ENCODE results near the gene PGP.

The PGP gene

GRCh38 chr16:2179576-2179975, 35.1 kb downstream of the PGP start:
- no peak for DNase-seq

- DNase-seq, result no peak
Observed at GRCh38 chr16:2179107-2179501, 35.5 kb downstream of the PGP start.

GRCh38 chr16:2178321-2179106, 36.1 kb downstream of the PGP start:
- no peak for DNase-seq

GRCh38 chr16:2177561-2177960, 37.1 kb downstream of the PGP start:
- no peak for DNase-seq

GRCh38 chr16:2177101-2177500, 37.5 kb downstream of the PGP start:
- DNase-seq, result no peak

GRCh38 chr16:2176047-2176446, 38.6 kb downstream of the PGP start:
- no peak for DNase-seq

GRCh38 chr16:2175454-2175853, 39.2 kb downstream of the PGP start:
- no peak for DNase-seq

- DNase-seq, result no peak
Observed at GRCh38 chr16:2174396-2175131, 40.1 kb downstream of the PGP start.

- DNase-seq, result no peak
Observed at GRCh38 chr16:2173916-2174315, 40.7 kb downstream of the PGP start.

GRCh38 chr16:2173366-2173765, 41.3 kb downstream of the PGP start:
- DNase-seq, result no peak

GRCh38 chr16:2172688-2173335, 41.8 kb downstream of the PGP start:
- no peak for DNase-seq

- DNase-seq, result no peak
Observed at GRCh38 chr16:2171601-2172178, 43.0 kb downstream of the PGP start.

- no peak for DNase-seq
Observed at GRCh38 chr16:2170587-2171435, 43.8 kb downstream of the PGP start.

- DNase-seq, result no peak
Observed at GRCh38 chr16:2170080-2170479, 44.6 kb downstream of the PGP start.

- no peak for DNase-seq
Observed at GRCh38 chr16:2167068-2167638, 47.5 kb downstream of the PGP start.

- no peak for DNase-seq
Observed at GRCh38 chr16:2166263-2167067, 48.2 kb downstream of the PGP start.

GRCh38 chr16:2165861-2166260, 48.8 kb downstream of the PGP start:
- DNase-seq, result no peak

GRCh38 chr16:2163211-2163881, 51.3 kb downstream of the PGP start:
- DNase-seq, result no peak

GRCh38 chr16:2162676-2163118, 51.9 kb downstream of the PGP start:
- no peak for DNase-seq

GRCh38 chr16:2161911-2162310, 52.7 kb downstream of the PGP start:
- no peak for DNase-seq
